OCI-M1 (cell line): Measurements from ENCODE around the gene CTDSP1.

Source experiments
- DNase-seq: peaks from one replicate; lab custom pipeline; 2025; lab: John Stamatoyannopoulos, UW

CTDSP1 gene

GRCh38 chr2:218425531-218425930 is 25.9 kb downstream of the CTDSP1 start:
- DNase-seq = no peak

- DNase-seq = no peak
Measured at GRCh38 chr2:218427741-218428140, 28.1 kb downstream of the CTDSP1 start.

GRCh38 chr2:218428846-218429558 is 29.3 kb downstream of the CTDSP1 start:
- no peak for DNase-seq

- no peak for DNase-seq
Measured at GRCh38 chr2:218429911-218430692, 30.4 kb downstream of the CTDSP1 start.

- DNase-seq = no peak
Measured at GRCh38 chr2:218430721-218431120, 31.1 kb downstream of the CTDSP1 start.

- DNase-seq = no peak
Measured at GRCh38 chr2:218431878-218432277, 32.2 kb downstream of the CTDSP1 start.

GRCh38 chr2:218432676-218433365 is 33.2 kb downstream of the CTDSP1 start:
- no peak for DNase-seq

GRCh38 chr2:218434456-218434855 is 34.8 kb downstream of the CTDSP1 start:
- no peak for DNase-seq

GRCh38 chr2:218435003-218435982 is 35.6 kb downstream of the CTDSP1 start:
- DNase-seq = no peak

- DNase-seq = no peak
Measured at GRCh38 chr2:218436992-218437391, 37.3 kb downstream of the CTDSP1 start.

GRCh38 chr2:218437969-218438368 is 38.3 kb downstream of the CTDSP1 start:
- DNase-seq = no peak

- DNase-seq = no peak
Measured at GRCh38 chr2:218438596-218438995, 38.9 kb downstream of the CTDSP1 start.

GRCh38 chr2:218444692-218445357 is 45.2 kb downstream of the CTDSP1 start:
- DNase-seq = no peak

- no peak for DNase-seq
Measured at GRCh38 chr2:218445602-218446001, 45.9 kb downstream of the CTDSP1 start.

GRCh38 chr2:218446547-218446946 is 46.9 kb downstream of the CTDSP1 start:
- no peak for DNase-seq

- no peak for DNase-seq
Measured at GRCh38 chr2:218447072-218447471, 47.4 kb downstream of the CTDSP1 start.

GRCh38 chr2:218448934-218449333 is 49.3 kb downstream of the CTDSP1 start:
- no peak for DNase-seq

GRCh38 chr2:218452079-218452478 is 52.4 kb downstream of the CTDSP1 start:
- DNase-seq = no peak
